HG03520 (cell line): ENCODE results near the gene KLHL7.
"Not testable (repeated sequence)": the region's sequence is repeated elsewhere in the genome, so short reads cannot be mapped to it uniquely, and the experiment has no call there.

Source experiments
- ATAC-seq: cut with Tn5 transposase; IDR thresholded peaks from one replicate; pipeline ENCODE4 v1.9.1; 2021; ENCODE audit warnings: mild to moderate bottlenecking, moderate library complexity; ENCODE audit not compliant: unreplicated experiment

KLHL7 gene

GRCh38 chr7:23213755-23214154 is 108.2 kb downstream of the KLHL7 start:
- ATAC-seq: no peak

- ATAC-seq: no peak
Measured at GRCh38 chr7:23214423-23214822, 108.8 kb downstream of the KLHL7 start.

- ATAC-seq: no peak
Measured at GRCh38 chr7:23214938-23215337, 109.4 kb downstream of the KLHL7 start.

- no peak for ATAC-seq
Measured at GRCh38 chr7:23216021-23216420, 110.4 kb downstream of the KLHL7 start.

- no peak for ATAC-seq
Measured at GRCh38 chr7:23218196-23218595, 112.6 kb downstream of the KLHL7 start.

- no peak for ATAC-seq
Measured at GRCh38 chr7:23220690-23221305, 115.2 kb downstream of the KLHL7 start.

GRCh38 chr7:23222439-23223030 is 117.0 kb downstream of the KLHL7 start:
- ATAC-seq: no peak

- ATAC-seq: not testable (repeated sequence)
Measured at GRCh38 chr7:23224364-23224763, 118.8 kb downstream of the KLHL7 start.

GRCh38 chr7:23226844-23227450 is 121.4 kb downstream of the KLHL7 start:
- no peak for ATAC-seq
